ENCODE data around the gene MARCHF9. TPM values are rescaled to one million over a fixed set of nuclear protein-coding genes. Genes with fewer than 3 reads are reported as not detected.

MARCHF9 gene
- total RNA-seq, 1 donor = 0.72 TPM

GRCh38 chr12:57776247-57776587, 21.3 kb downstream of the MARCHF9 start:
- peaks cover 7% of the 10 kb centered on the region for H3K79me2 ChIP-seq (ENCODE audit: insufficient read depth, low read length)
- H4K20me1 ChIP-seq (ENCODE audit: insufficient read depth, low read length) = no peaks in the 10 kb centered on the region
- no peak overlapping the region for H2AFZ ChIP-seq (ENCODE audit: low read length)
- DNase-seq (ENCODE audit: insufficient read length, low spot score, missing footprints) = no peak
- H3K4me2 ChIP-seq (ENCODE audit: insufficient read depth, low read length) = no peak overlapping the region
- TF ChIP-seq CTCF (IDR thresholded peaks at IDR 0.05; ENCODE audit: extremely low read depth, low read depth, low read length) = no peak
- no peaks in the 10 kb centered on the region for H3K9me3 ChIP-seq (ENCODE audit: low read depth, low read length)
- H3K27me3 ChIP-seq (ENCODE audit: insufficient read depth, low read length) = no peaks in the 10 kb centered on the region
- H3K27ac ChIP-seq (ENCODE audit: low read depth, low read length) = no peak overlapping the region
- peaks cover 14% of the 10 kb centered on the region for H3K4me1 ChIP-seq (ENCODE audit: insufficient read depth, low read length)
- H3K36me3 ChIP-seq (ENCODE audit: insufficient read depth, low read length) = peaks cover 9% of the 10 kb centered on the region
- H3K4me3 ChIP-seq (ENCODE audit: insufficient read depth, low read length) = no peak overlapping the region

GRCh38 chr12:57777367-57777766, 22.5 kb downstream of the MARCHF9 start:
- Histone ChIP-seq H3K36me3 (ENCODE audit: insufficient read depth, low read length) (peaks cover 9% of the 10 kb centered on the region), H3K4me1 (ENCODE audit: insufficient read depth, low read length) (peaks cover 12% of the 10 kb centered on the region), H3K27me3 (ENCODE audit: insufficient read depth, low read length) (no peaks in the 10 kb centered on the region), H2AFZ (ENCODE audit: low read length) (no peak overlapping the region), H3K79me2 (ENCODE audit: insufficient read depth, low read length) (peaks cover 7% of the 10 kb centered on the region), H3K9me3 (ENCODE audit: low read depth, low read length) (no peaks in the 10 kb centered on the region), H4K20me1 (ENCODE audit: insufficient read depth, low read length) (no peaks in the 10 kb centered on the region), H3K27ac (ENCODE audit: low read depth, low read length) (no peak overlapping the region), H3K4me2 (ENCODE audit: insufficient read depth, low read length) (no peak overlapping the region), H3K4me3 (ENCODE audit: insufficient read depth, low read length) (no peak overlapping the region)
- TF ChIP-seq CTCF (IDR thresholded peaks at IDR 0.05; ENCODE audit: extremely low read depth, low read depth, low read length) = no peak
- no peak for DNase-seq (ENCODE audit: insufficient read length, low spot score, missing footprints)

- peaks cover 5% of the 10 kb centered on the region for H3K79me2 ChIP-seq (ENCODE audit: insufficient read depth, low read length)
- H3K27me3 ChIP-seq (ENCODE audit: insufficient read depth, low read length) = no peaks in the 10 kb centered on the region
- H3K36me3 ChIP-seq (ENCODE audit: insufficient read depth, low read length) = peaks cover 9% of the 10 kb centered on the region
- no peaks in the 10 kb centered on the region for H3K9me3 ChIP-seq (ENCODE audit: low read depth, low read length)
- H3K4me3 ChIP-seq (ENCODE audit: insufficient read depth, low read length) = no peak overlapping the region
- no peak overlapping the region for H2AFZ ChIP-seq (ENCODE audit: low read length)
- H4K20me1 ChIP-seq (ENCODE audit: insufficient read depth, low read length) = no peaks in the 10 kb centered on the region
- TF ChIP-seq CTCF (IDR thresholded peaks at IDR 0.05; ENCODE audit: extremely low read depth, low read depth, low read length) = no peak
- no peak overlapping the region for H3K4me2 ChIP-seq (ENCODE audit: insufficient read depth, low read length)
- H3K4me1 ChIP-seq (ENCODE audit: insufficient read depth, low read length) = peaks cover 13% of the 10 kb centered on the region
- H3K27ac ChIP-seq (ENCODE audit: low read depth, low read length) = no peak overlapping the region
- no peak for DNase-seq (ENCODE audit: insufficient read length, low spot score, missing footprints)
These were observed 23.0 kb downstream of the MARCHF9 start for GRCh38 chr12:57777911-57778310.

GRCh38 chr12:57779736-57780135, 24.8 kb downstream of the MARCHF9 start:
- Histone ChIP-seq H3K36me3 (ENCODE audit: insufficient read depth, low read length) (peaks cover 14% of the 10 kb centered on the region), H2AFZ (ENCODE audit: low read length) (no peak overlapping the region), H3K27ac (ENCODE audit: low read depth, low read length) (no peak overlapping the region), H3K27me3 (ENCODE audit: insufficient read depth, low read length) (no peaks in the 10 kb centered on the region), H3K4me3 (ENCODE audit: insufficient read depth, low read length) (no peak overlapping the region), H3K9me3 (ENCODE audit: low read depth, low read length) (no peaks in the 10 kb centered on the region), H3K4me2 (ENCODE audit: insufficient read depth, low read length) (no peak overlapping the region), H4K20me1 (ENCODE audit: insufficient read depth, low read length) (no peaks in the 10 kb centered on the region), H3K79me2 (ENCODE audit: insufficient read depth, low read length) (peaks cover 19% of the 10 kb centered on the region), H3K4me1 (ENCODE audit: insufficient read depth, low read length) (peaks cover 11% of the 10 kb centered on the region)
- DNase-seq (ENCODE audit: insufficient read length, low spot score, missing footprints) = no peak
- no peak for TF ChIP-seq CTCF (IDR thresholded peaks at IDR 0.05; ENCODE audit: extremely low read depth, low read depth, low read length)
